ENCODE results near the gene MPO.

MPO gene

DNA sequence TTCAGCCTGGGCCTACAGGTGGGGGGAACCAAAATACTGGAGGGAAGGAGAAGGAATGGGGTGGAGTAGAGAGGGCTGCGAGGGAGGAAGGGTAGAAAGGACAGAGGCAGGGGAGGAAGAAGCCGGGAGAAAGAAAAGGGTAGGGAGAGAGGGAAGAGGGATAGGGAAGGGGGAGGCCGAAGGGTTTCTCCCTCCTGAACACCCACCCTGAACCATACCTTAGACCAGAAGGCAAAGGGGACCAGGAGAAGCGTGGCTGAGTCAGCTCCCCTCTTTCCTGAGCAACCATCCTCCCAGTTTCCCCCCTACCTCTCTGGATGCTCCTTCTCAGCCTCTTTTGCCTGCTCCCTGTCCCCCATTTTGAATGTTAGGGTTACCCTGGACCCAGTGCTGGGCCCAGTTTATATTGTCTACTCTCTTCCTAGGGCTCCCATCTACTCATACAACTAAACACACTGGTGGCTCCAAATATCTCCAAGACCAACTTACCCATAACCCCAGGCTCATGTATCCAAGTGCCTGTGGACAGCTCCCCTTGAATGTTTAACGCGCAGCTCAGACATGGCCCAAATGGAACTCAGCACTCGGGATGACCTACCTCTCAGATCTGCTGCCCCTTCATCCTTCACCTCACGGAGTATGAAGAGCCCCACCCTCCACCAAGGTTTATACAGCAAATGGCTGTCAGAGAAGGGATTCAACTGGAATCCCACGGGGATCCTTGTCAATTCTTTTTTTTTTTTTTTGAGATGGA is 40.0 kb upstream of the MPO start (continued):
- TF ChIP-seq BACH2 (CRISPR knock-in tag; IDR thresholded peaks at IDR 0.05; ENCODE audit: borderline replicate concordance) (no peak), ZNF8 (CRISPR knock-in tag; IDR thresholded peaks at IDR 0.05) (no peak)

DNA sequence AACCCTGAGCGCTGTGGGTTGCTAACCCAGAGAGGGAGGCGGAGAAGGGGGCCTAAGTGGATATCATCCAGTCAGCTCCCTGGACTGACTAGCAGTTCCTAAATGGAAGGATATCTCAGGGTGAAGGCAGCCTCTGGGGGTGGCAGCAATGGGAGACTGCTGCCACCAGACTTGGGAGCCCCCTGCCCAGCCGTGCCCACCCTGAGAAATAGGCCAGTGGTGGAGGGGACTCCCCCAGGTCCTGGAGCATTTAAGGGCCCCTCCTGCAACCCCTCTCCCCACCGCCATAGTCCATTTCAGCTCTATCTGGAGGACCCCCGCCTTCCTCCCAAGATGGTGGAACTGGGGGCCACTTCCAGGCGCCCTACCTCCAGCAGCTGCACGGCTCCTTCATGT is 39.4 kb upstream of the MPO start:
- ATAC-seq = no peak
- TF ChIP-seq ZFP30 (CRISPR knock-in tag; IDR thresholded peaks at IDR 0.05) = no peak
- no peak for TF ChIP-seq ZC3H10 (CRISPR knock-in tag; IDR thresholded peaks at IDR 0.05)
- TF ChIP-seq ISL1 (CRISPR knock-in tag; IDR thresholded peaks at IDR 0.05) = no peak
- no peak for TF ChIP-seq TCF4 (CRISPR knock-in tag; IDR thresholded peaks at IDR 0.05; ENCODE audit: borderline replicate concordance)
- TF ChIP-seq CREB5 (CRISPR knock-in tag; IDR thresholded peaks at IDR 0.05; ENCODE audit: low read depth) = no peak
- no peak for TF ChIP-seq CSRNP3 (CRISPR knock-in tag; IDR thresholded peaks at IDR 0.05)
- TF ChIP-seq, protein P1, sequence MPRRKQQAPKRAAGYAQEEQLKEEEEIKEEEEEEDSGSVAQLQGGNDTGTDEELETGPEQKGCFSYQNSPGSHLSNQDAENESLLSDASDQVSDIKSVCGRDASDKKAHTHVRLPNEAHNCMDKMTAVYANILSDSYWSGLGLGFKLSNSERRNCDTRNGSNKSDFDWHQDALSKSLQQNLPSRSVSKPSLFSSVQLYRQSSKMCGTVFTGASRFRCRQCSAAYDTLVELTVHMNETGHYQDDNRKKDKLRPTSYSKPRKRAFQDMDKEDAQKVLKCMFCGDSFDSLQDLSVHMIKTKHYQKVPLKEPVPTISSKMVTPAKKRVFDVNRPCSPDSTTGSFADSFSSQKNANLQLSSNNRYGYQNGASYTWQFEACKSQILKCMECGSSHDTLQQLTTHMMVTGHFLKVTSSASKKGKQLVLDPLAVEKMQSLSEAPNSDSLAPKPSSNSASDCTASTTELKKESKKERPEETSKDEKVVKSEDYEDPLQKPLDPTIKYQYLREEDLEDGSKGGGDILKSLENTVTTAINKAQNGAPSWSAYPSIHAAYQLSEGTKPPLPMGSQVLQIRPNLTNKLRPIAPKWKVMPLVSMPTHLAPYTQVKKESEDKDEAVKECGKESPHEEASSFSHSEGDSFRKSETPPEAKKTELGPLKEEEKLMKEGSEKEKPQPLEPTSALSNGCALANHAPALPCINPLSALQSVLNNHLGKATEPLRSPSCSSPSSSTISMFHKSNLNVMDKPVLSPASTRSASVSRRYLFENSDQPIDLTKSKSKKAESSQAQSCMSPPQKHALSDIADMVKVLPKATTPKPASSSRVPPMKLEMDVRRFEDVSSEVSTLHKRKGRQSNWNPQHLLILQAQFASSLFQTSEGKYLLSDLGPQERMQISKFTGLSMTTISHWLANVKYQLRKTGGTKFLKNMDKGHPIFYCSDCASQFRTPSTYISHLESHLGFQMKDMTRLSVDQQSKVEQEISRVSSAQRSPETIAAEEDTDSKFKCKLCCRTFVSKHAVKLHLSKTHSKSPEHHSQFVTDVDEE (CRISPR knock-in tag; IDR thresholded peaks at IDR 0.05) = no peak
- no peak for TF ChIP-seq RARB (CRISPR knock-in tag; IDR thresholded peaks at IDR 0.05)
- no peak for TF ChIP-seq TOX (CRISPR knock-in tag; IDR thresholded peaks at IDR 0.05; ENCODE audit: borderline replicate concordance)
- no peak for TF ChIP-seq BACH2 (CRISPR knock-in tag; IDR thresholded peaks at IDR 0.05; ENCODE audit: borderline replicate concordance)
- no peak for TF ChIP-seq ZNF565 (CRISPR knock-in tag; conservative IDR thresholded peaks at IDR 0.05; ENCODE audit: low read depth)
- no peak for TF ChIP-seq ZFP3 (CRISPR knock-in tag; IDR thresholded peaks at IDR 0.05)
- TF ChIP-seq OSR1 (CRISPR knock-in tag; IDR thresholded peaks at IDR 0.05) = no peak
- TF ChIP-seq ZNF8 (CRISPR knock-in tag; IDR thresholded peaks at IDR 0.05) = no peak

GRCh38 chr17:58319173-58320162 is 38.7 kb upstream of the MPO start:
- ATAC-seq = no peak
- TF ChIP-seq TOX (CRISPR knock-in tag; IDR thresholded peaks at IDR 0.05; ENCODE audit: borderline replicate concordance) = no peak

- ATAC-seq = no peak
These were observed 38.0 kb upstream of the MPO start for GRCh38 chr17:58318627-58319172.

DNA sequence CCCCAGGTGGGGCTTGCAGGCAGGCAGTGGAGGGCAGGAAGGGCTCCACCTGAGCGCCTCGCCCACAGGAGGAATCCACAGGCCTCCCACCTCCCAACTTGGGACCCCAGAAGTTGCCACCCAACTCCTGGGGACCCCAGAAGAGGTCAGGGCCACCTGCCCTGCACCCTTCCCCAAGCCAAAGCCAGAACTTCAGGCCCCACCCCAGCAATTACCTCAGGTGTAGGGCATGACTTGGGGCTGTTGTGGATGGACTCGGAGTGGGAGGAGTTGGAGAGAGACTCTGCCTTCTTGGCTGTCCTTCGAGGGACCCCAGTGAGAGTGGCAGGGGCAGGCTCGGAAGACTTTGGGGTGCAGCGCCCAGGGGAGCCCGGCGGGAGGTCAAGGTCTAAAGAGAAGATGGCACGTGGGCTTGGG is 37.3 kb upstream of the MPO start:
- ATAC-seq = no peak
- TF ChIP-seq CSRNP3 (CRISPR knock-in tag; IDR thresholded peaks at IDR 0.05) (no peak), CSDC2 (CRISPR knock-in tag; IDR thresholded peaks at IDR 0.05) (no peak), ARNTL (CRISPR knock-in tag; IDR thresholded peaks at IDR 0.05; ENCODE audit: borderline replicate concordance, low read depth) (no peak), SNAI2 (CRISPR knock-in tag; IDR thresholded peaks at IDR 0.05) (no peak), OSR1 (CRISPR knock-in tag; IDR thresholded peaks at IDR 0.05) (no peak), TCF4 (CRISPR knock-in tag; IDR thresholded peaks at IDR 0.05; ENCODE audit: borderline replicate concordance) (no peak), ZNF8 (CRISPR knock-in tag; IDR thresholded peaks at IDR 0.05) (no peak), TOX (CRISPR knock-in tag; IDR thresholded peaks at IDR 0.05; ENCODE audit: borderline replicate concordance) (no peak), PPARA (CRISPR knock-in tag; IDR thresholded peaks at IDR 0.05; ENCODE audit: borderline replicate concordance) (no peak), ZNF565 (CRISPR knock-in tag; conservative IDR thresholded peaks at IDR 0.05; ENCODE audit: low read depth) (no peak), BACH2 (CRISPR knock-in tag; IDR thresholded peaks at IDR 0.05; ENCODE audit: borderline replicate concordance) (no peak)
- TF ChIP-seq, protein P1 (CRISPR knock-in tag; IDR thresholded peaks at IDR 0.05) = no peak

More at GRCh38 chr17:58318627-58319172, 38.0 kb upstream of the MPO start:
- no peak for TF ChIP-seq OSR1 (CRISPR knock-in tag; IDR thresholded peaks at IDR 0.05)

Data from SK-N-SH treated with all-trans-retinoic acid at 6 μM for 48 hours (cell line).